ENCODE results near the gene UHMK1.
"Not testable (repeated sequence)": the region's sequence is repeated elsewhere in the genome, so short reads cannot be mapped to it uniquely, and the experiment has no call there.

The UHMK1 gene, protein sequence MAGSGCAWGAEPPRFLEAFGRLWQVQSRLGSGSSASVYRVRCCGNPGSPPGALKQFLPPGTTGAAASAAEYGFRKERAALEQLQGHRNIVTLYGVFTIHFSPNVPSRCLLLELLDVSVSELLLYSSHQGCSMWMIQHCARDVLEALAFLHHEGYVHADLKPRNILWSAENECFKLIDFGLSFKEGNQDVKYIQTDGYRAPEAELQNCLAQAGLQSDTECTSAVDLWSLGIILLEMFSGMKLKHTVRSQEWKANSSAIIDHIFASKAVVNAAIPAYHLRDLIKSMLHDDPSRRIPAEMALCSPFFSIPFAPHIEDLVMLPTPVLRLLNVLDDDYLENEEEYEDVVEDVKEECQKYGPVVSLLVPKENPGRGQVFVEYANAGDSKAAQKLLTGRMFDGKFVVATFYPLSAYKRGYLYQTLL

GRCh38 chr1:162497723-162498495 lies at the start of gene UHMK1:
UHMK1 (plus strand) TSS chr1:162497818; CDS start chr1:162498001, 183 bp downstream.
- peak; percentile 94 for DNase-seq

DNA sequence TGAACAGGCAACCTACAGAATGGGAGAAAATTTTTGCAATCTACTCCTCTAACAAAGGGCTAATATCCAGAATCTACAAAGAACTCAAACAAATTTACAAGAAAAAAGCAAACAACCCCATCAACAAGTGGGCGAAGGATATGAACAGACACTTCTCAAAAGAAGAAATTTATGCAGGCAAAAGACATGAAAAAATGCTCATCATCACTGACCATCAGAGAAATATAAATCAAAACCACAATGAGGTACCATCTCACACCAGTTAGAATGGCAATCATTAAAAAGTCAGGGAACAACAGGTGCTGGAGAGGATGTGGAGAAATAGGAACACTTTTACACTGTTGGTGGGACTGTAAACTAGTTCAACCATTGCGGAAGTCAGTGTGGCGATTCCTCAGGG lies 43.3 kb upstream of the UHMK1 start:
- DNase-seq: not testable (repeated sequence)

DNA sequence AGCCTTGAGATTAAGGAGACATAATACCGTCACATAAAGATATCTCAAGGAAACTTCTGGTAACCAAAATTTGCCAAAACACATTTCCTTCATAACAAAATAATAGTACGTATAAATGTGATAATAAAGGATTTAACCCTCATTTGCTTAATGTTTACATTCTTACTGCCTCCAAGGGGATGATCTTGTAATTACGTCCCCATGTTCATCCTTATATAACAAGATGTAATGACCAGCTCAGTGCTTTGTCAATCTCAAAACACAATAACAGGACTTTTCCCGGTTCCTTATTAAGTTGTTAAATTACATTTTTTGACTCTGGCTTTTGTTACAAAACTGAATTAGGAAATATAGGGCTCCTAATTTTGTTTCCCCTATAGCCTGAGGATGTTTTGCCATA lies 41.3 kb upstream of the UHMK1 start:
- no peak for DNase-seq

GRCh38 chr1:162458236-162458635 lies 39.4 kb upstream of the UHMK1 start:
- DNase-seq: no peak

- DNase-seq: not testable (repeated sequence)
Observed at GRCh38 chr1:162462425-162462824, 35.2 kb upstream of the UHMK1 start.

DNA sequence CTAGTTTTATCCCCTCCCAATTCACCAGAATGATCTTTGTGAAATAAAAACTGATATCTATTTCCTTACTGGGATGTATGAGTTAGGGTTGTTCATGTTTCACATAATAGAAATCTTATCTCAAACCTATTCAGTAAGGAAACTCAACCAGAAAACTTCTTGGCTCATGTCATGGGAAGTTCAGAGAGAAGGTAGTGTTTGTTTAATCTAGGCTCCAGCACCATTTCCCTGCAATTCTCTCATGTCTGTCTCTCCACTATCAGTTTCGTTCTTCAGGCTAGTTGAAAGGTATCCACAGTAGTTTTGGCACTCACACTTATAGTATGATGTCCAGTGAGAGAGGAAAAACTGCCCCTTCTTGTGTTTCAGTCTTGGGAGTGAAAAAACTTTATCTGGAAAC lies 34.6 kb upstream of the UHMK1 start:
- DNase-seq: no peak

DNA sequence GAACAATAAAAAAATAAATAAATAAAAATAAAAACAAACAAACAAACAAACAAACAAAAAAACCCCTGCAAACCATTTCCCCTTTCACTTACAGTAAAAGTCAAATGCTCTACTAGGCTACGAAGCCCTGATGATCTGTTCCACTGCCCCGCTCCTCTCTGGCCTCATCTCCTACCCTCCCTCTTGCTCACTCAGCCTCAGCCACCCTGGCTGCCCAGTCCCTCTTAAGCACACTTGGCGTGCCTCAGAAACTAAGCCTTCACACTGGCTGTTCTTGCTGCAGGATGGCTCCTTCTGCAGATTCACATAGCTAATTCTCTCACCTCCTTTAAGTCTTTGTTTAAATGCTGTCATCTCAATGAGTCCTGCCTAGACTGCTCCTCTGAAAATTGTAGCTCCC lies 30.8 kb upstream of the UHMK1 start:
- no peak for DNase-seq

GRCh38 chr1:162470216-162470615 lies 27.4 kb upstream of the UHMK1 start:
- DNase-seq: no peak

DNA sequence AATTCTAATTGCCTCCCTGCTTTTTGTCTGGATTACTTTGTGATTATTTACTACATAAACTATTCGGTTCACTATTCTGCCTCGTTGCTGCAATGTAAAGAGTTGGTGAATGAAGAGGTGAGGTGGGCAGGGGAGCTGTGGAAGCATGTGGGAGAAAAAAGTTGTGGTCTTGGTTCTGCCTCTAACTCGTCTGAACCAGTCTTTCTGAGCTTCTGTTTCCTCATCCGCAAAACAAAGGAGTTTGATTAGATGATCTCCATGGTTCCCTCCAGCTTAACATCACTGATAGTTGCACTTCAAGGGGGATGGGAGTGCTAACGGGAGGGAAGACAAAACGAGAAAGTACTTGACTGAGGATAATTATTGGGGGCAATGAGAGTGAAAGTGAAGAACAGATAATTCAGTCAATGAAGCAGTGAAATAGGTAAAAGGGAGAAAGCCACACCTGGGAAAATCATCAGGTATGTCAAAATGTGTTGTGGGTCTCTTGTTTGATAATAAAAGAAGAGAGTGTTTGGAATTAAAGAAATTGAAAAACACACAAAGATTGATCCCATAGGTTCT lies 26.2 kb upstream of the UHMK1 start:
- DNase-seq: no peak

GRCh38 chr1:162475089-162475488 lies 22.5 kb upstream of the UHMK1 start:
- DNase-seq: no peak

- no peak for DNase-seq
Observed at GRCh38 chr1:162475539-162476185, 22.0 kb upstream of the UHMK1 start.

GRCh38 chr1:162476620-162477019 lies 21.0 kb upstream of the UHMK1 start:
- no peak for DNase-seq

- DNase-seq: no peak
Observed at GRCh38 chr1:162485236-162485635, 12.4 kb upstream of the UHMK1 start.

- peak; percentile 33 for DNase-seq
Observed at GRCh38 chr1:162487241-162487640, 10.4 kb upstream of the UHMK1 start.

- DNase-seq: no peak
Observed at GRCh38 chr1:162488219-162488618, 9.4 kb upstream of the UHMK1 start.

DNA sequence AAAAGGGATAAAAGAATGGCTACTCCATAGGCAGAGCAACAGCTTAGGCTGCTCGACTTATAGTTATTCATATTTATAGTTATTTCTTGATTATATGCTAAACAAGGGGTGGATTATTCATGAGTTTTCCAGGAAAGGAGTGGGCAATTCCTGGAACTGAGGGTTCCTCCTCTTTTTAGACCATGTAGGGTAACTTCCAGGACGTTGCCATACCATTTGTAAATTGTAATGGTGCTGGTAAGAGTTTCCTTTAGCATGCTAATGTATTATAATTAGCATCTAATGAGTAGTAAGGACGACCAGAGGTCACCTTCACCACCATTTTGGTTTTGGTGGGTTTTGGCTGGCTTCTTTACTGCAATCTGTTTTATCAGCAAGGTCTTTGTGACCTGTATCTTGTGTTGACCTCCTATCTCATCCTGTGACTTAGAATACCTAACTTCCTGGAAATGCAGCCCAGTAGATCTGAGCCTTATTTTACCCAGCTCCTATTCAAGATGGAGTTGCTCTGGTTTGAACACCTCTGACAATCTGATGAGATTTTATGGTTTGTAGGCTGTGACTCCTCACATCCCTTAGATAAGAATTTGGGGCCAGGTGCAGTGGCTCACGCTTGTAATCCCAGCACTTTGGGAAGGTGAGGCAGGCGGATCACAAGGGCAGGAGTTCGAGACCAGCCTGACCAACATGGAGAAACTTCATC lies 1.9 kb upstream of the UHMK1 start:
- DNase-seq: not testable (repeated sequence)

GRCh38 chr1:162497104-162497722 lies 405 bp upstream of the UHMK1 start:
- DNase-seq: no peak

DNA sequence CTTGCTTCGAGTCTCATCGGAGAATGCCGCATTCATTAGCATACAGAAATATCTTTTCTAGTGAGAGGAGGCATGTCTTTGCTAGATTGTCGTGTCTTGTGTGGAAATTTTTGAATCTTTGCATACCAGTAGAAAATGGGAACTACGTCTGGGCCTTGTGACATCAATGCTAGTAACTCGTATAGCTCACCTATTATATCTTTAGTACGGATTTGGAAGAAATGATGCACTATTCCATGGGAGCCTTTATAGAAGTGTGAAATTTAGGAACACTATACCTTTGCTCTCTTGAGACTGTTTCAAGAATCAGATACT lies 835 bp downstream of the UHMK1 start:
- no peak for DNase-seq

GRCh38 chr1:162500805-162501204 lies 3.2 kb downstream of the UHMK1 start:
- no peak for DNase-seq

DNA sequence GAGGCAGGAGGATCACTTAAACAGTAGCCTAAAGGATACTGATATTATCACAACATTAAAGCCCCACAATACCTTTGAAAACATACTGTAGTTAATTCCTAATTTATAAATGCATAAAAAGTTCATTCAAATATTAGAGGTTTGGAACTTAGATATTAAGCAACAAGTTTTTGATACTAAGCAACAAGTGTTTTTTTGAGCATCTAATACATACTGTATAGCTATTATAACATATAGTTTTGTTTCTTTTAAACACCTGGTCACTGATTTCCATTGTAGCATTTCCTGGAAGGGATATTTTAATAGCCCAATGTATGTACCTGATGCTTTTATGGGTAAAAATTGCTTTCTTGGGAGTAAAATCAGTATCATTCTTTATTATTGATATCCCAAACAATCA lies 4.5 kb downstream of the UHMK1 start:
- no peak for DNase-seq

GRCh38 chr1:162502928-162503327 lies 5.3 kb downstream of the UHMK1 start:
- DNase-seq: no peak

DNA sequence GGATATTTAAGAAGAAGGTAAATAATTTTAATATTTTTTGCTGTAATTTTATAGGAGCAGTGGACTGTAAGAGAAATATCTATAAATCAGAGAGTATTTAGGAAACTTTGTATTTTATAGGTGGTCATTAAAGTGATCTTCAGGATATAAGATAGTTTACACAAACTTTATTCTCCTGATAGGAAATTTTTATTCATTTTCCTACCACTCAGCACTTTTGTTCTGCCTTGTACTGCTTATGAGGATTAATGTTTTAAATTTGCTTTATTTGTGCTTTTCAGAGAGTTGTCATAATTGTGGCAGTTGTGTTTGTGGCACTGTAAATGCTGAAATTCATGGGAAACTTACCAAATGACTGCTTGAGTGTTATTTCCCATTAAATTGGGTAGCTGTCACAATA lies 29.7 kb downstream of the UHMK1 start:
- no peak for DNase-seq

Data from activated CD4-positive, alpha-beta T cell treated with anti-CD3 and anti-CD28 coated beads, Interleukin-2, Interleukin-6, amounts not matched to agents 100 ng/mL and 50 ng/mL, durations not matched to agents 16 hours and 8 hours (primary cell).